IMR-90 (cell line): ENCODE measurements around the gene ZNF608.

Source experiments
- CHD1 ChIP-seq: IDR thresholded peaks from 2 replicates; pipeline ENCODE4 v1.6.1; 2012; ENCODE audit warnings: low read depth, low read length, improper control_type of control experiment
- MAFK ChIP-seq: IDR thresholded peaks from 2 replicates; pipeline ENCODE4 v1.6.1; 2012; ENCODE audit warnings: low read depth, low read length, improper control_type of control experiment
- MAZ ChIP-seq: IDR thresholded peaks from 2 replicates; pipeline ENCODE4 v1.6.1; 2012; ENCODE audit warnings: low read depth, mild to moderate bottlenecking, low read length, improper control_type of control experiment, moderate library complexity, borderline replicate concordance
- POLR2A ChIP-seq: IDR thresholded peaks from 2 replicates; pipeline ENCODE4 v1.6.1; 2012; ENCODE audit warnings: mild to moderate bottlenecking, low read depth, low read length
- RAD21 ChIP-seq: IDR thresholded peaks from 2 replicates; pipeline ENCODE4 v1.6.1; 2012; ENCODE audit warnings: low read length, improper control_type of control experiment
- RFX5 ChIP-seq: IDR thresholded peaks from 2 replicates; pipeline ENCODE4 v1.8.0; 2012; ENCODE audit warnings: low read depth, mild to moderate bottlenecking, low read length, moderate library complexity
- SMC3 ChIP-seq: fragments of 150-350 bp; IDR thresholded peaks from 2 replicates; pipeline ENCODE4 v1.6.1; 2016; ENCODE audit warnings: low read depth, mild to moderate bottlenecking, antibody characterized with exemption, low read length, moderate library complexity
- TF ChIP-seq, protein P1 (sequence below): conservative IDR thresholded peaks from 2 replicates; pipeline ENCODE4 v1.5.1; 2012; ENCODE audit warnings: mild to moderate bottlenecking, low read depth, low read length, improper control_type of control experiment
- TF ChIP-seq, protein P2 (sequence below): fragments of 150-350 bp; IDR thresholded peaks from 2 replicates; pipeline ENCODE4 v1.6.1; 2016; ENCODE audit warnings: low read depth, mild to moderate bottlenecking, low read length, moderate library complexity, borderline replicate concordance
- TF ChIP-seq, protein P3 (sequence below): fragments of 150-350 bp; IDR thresholded peaks from 2 replicates; pipeline ENCODE4 v1.6.1; 2017; ENCODE audit warnings: mild to moderate bottlenecking, antibody characterized with exemption, low read length, low read depth

DNA sequence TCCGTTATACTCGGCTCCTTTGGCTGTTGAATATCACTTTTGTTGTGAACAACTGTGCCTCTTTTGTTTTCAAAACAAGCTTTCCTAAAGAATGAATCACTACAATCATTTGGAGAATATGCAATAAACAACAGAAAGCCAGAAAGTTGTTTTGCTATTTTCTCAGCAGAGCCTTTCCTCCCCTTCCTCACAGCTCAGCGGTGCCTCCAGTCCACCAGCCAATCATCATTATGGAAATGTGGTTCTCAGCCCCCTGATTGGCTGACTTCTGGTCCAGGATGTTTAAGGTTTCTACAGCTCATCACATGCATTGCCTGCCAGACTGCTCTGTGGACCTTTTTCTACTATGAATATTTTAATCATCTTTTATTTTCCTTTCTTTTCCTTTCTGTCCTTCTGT, 9.1 kb upstream of the ZNF608 start:
- TF ChIP-seq POLR2A (no peak), RAD21 (no peak), CHD1 (no peak), MAFK (no peak), SMC3 (no peak), RFX5 (no peak), MAZ (no peak)
- TF ChIP-seq, protein P1, sequence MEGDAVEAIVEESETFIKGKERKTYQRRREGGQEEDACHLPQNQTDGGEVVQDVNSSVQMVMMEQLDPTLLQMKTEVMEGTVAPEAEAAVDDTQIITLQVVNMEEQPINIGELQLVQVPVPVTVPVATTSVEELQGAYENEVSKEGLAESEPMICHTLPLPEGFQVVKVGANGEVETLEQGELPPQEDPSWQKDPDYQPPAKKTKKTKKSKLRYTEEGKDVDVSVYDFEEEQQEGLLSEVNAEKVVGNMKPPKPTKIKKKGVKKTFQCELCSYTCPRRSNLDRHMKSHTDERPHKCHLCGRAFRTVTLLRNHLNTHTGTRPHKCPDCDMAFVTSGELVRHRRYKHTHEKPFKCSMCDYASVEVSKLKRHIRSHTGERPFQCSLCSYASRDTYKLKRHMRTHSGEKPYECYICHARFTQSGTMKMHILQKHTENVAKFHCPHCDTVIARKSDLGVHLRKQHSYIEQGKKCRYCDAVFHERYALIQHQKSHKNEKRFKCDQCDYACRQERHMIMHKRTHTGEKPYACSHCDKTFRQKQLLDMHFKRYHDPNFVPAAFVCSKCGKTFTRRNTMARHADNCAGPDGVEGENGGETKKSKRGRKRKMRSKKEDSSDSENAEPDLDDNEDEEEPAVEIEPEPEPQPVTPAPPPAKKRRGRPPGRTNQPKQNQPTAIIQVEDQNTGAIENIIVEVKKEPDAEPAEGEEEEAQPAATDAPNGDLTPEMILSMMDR, result no peak
- TF ChIP-seq, protein P2, sequence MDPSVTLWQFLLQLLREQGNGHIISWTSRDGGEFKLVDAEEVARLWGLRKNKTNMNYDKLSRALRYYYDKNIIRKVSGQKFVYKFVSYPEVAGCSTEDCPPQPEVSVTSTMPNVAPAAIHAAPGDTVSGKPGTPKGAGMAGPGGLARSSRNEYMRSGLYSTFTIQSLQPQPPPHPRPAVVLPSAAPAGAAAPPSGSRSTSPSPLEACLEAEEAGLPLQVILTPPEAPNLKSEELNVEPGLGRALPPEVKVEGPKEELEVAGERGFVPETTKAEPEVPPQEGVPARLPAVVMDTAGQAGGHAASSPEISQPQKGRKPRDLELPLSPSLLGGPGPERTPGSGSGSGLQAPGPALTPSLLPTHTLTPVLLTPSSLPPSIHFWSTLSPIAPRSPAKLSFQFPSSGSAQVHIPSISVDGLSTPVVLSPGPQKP, result no peak
- TF ChIP-seq, protein P3, sequence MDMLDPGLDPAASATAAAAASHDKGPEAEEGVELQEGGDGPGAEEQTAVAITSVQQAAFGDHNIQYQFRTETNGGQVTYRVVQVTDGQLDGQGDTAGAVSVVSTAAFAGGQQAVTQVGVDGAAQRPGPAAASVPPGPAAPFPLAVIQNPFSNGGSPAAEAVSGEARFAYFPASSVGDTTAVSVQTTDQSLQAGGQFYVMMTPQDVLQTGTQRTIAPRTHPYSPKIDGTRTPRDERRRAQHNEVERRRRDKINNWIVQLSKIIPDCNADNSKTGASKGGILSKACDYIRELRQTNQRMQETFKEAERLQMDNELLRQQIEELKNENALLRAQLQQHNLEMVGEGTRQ, result no peak
